Measurements from ENCODE around the gene CD82.

Gene CD82, protein sequence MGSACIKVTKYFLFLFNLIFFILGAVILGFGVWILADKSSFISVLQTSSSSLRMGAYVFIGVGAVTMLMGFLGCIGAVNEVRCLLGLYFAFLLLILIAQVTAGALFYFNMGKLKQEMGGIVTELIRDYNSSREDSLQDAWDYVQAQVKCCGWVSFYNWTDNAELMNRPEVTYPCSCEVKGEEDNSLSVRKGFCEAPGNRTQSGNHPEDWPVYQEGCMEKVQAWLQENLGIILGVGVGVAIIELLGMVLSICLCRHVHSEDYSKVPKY

DNA sequence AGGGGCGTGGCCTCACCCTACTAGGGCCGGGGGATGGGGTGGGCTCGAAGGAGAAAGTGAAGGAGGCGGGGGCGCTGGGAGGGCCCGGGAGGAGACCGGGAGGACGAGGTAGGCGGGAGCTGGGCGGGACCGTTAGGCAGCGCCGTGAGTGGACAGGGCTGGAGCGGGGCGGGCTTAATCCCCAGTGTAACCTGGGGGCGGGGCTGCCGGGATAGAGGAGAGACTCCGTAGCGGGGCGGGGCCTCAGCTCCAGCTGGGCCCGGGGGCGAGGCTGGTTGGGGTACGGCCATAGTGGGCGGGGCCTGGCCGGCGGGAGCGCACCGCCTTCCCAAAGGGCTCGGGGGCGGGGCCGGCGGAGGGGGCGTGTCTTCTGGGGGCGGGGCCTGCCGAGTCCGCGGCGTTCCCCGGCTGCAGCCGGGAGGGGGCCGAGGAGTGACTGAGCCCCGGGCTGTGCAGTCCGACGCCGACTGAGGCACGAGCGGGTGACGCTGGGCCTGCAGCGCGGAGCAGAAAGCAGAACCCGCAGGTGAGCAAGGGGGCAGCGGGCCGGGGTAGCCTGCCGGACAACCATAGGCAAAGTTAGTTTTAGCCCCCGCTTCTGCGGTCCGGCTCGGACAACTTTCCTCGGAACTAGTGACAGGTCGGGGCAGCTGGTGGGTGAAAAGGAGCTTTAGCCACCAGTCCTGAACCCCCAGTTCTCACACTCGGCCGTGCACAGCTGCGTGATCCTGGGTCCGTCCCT is at the start of gene CD82:
Gene CD82 (plus strand): TSS at position 453 of the 742 bp plus-strand sequence. CDS start 29,000 bp downstream, outside the sequence.
- DNase-seq: peak; percentile 100

DNA sequence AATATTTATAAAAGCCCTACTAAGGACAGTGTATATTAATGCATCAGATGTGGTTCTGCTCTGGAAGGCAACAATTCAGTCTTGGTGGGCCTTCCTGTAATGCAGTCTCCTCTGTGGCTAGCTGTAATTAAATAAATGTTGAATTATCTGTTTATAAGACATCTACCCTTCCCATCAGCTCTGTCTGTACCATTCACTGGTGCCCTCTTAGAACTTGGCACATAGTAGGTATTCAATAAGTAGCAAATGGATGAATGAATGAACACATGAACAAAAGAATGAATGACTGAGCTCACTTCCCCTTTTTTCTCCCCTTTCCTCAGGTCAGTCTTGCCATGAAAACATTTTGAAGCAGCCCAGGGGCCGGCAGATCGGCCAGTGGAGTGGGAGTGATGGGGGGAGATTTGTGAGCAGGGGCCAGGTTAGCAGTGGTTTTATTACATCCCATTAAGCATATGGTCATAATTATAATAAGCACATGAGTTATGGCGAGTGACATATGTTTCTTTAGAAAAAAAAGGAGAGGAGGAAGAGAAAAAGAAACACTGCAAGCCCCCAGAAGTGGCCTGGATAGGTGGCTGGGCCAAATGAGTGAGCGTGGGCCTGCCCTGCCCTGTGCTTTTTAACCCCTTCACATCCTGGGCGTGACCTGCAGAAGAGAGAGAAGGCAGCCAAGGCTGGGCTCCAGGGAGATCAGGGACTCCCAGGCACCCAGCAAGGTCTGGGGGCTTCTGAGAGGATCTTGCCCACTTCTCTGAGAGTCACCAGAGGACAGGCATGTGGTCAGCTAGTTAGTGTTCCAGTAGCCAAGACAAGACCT is 48.6 kb upstream of the CD82 start:
- DNase-seq: no peak

DNA sequence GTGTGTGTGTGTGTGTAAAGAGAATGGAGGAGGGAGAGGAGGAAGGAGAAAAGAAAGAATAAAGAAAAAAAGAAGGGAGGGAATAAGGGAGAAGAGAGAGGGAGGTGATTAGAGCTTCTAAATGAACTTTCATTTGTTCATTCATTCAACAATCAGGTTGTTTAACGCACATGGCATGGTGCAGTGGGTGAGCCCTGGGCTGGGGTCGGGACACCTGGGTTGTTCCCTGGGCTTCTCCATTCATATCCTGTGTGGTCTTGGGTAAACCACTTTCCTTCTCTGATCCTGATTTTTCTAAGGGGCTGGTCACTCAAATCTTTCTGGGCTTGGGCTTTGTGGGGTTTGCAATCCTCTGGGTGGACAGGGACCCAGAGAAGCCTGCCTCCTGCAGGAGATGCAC is 47.9 kb upstream of the CD82 start:
- no peak for DNase-seq

DNA sequence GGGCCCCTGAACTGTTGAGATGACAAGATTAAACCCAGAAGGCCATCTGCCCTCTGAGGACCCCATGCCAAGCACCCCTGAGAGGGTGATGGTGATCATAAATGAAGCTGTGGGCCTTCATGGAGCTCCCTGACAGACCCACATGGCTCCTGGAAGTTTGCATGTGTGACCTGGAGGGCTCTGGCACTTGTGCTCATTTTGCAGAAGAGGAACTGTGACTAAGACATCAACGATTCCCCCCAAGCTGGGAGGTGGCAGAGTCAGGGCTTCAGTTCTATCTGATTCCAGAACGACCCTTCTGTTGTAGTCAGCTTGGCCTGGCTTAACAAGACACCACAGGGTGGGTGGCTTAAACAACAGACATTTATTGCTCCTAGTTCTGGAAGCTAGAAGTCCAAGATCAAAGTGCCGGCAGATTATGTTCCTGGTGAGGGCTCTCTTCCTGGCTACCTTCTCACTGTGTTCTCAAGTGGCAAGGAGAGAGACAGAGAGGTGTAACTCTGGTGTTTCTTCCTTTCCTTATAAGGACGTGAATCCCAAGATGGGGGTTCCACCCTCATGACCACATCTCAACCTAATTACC is 46.4 kb upstream of the CD82 start:
- DNase-seq: no peak

DNA sequence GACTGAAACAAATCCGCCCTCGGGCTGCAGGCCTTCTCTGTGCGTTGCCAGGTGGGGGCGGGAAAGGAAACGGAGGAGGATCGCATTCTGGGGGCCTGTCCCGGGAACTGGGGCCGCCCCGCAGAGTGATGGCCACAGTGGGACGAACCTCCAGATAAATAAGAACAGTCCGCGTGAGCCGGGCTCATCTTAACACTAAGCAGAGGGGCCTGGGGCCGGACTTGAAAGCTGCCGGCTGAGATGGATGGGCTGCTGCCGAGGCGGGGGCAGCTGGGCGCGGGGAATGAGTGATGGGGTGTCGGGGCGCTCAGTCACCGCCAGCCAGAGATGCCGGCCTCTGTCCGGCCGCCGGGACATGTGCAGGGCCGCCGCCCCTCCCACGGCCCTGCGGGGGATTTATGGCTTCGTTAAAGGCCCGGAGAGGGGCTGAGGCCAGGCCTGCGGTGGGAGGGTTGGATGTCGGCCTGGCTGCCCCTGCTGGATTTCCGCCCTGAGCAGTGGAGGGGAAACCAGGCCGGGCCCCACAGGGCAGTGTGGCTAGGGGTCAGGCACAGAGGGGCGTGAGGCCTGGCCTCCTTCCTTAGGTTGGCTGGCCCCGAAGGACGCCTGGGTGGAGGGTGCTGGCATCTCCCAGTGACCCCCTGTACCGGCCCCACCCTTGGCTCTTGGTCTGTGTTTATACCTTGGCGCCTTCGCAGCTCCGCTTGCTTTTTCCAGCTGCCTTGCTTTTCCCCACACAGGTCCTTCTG is 45.3 kb upstream of the CD82 start:
- DNase-seq: peak; percentile 78

DNA sequence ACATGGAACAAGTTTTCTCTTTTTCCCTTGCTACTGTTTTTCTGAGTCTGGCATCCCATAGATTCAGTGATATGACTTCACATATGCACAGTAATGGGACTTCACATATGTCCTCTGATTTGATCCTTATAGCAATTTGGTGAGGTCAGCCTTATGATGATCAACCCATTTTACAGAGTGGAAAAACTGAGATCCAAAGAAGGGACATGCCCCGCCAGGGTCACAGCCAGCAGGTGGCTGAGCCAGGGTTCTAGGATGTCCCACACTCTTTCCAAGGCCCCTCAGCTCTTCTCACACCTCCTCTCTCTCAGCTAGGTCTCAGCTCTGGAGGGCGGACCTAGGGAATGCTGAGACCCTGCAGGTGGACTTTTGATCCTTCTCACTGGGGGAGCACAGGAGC is 44.3 kb upstream of the CD82 start:
- no peak for DNase-seq

DNA sequence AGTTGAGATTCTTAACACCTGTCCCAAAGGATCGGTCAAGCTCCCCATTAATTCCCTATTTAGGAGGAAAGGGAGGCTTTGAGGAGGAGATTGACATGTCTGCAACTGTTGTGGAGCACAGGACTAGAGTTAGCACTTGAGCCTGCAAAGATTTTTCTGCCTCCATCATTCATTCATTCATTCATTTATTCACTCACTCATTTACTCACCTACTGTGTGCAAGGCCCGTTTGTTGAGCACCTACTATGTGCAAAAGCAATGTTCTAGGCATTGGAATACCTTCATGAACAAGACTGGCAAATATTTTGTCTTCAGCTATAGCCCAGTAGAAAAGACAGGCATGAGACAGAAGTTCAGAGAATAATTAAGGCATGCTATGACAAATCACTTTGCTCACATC is 43.2 kb upstream of the CD82 start:
- DNase-seq: no peak

DNA sequence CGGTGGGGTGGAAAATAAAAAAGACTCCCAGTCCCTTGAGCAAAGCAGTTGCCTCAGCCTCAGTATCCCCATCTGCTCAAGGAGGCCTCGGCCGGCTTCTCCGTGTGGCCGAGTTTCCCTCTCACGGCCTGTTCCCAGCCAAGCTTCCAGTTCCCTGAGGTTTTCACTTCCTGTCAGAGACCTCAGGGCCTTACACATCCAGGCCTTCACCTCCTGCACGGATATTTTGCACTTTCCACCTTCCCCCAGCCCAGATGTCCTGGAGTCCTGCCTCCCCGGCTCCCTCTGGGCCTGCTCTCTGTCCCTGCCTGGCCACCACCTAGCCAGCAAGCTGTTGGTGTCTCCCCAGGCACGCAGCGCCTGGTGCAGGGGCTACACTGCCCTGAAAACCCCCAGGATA is 41.1 kb upstream of the CD82 start:
- DNase-seq: peak; percentile 46

DNA sequence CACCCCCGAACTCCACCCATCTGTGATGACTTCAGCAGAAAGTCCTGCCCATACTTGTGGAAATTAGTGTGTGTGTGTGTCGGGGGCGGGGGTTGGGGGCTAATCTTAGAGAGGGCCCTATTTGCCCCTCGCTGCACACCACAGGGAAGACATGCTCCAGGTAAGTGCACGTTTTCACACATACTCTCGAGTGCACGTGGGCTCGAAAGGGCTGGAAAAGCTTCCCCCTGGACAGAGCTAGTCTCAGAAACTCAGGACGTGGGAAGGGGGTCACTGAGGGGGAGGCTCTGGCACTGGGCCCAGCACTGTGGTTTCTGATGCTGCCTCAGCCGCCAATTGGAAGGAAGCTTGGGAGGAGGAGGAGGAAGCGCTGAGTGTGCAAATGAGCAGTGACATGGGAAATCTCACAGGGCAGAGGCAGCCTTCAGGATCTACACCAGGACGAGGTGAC is 40.7 kb upstream of the CD82 start:
- DNase-seq: peak; percentile 83

DNA sequence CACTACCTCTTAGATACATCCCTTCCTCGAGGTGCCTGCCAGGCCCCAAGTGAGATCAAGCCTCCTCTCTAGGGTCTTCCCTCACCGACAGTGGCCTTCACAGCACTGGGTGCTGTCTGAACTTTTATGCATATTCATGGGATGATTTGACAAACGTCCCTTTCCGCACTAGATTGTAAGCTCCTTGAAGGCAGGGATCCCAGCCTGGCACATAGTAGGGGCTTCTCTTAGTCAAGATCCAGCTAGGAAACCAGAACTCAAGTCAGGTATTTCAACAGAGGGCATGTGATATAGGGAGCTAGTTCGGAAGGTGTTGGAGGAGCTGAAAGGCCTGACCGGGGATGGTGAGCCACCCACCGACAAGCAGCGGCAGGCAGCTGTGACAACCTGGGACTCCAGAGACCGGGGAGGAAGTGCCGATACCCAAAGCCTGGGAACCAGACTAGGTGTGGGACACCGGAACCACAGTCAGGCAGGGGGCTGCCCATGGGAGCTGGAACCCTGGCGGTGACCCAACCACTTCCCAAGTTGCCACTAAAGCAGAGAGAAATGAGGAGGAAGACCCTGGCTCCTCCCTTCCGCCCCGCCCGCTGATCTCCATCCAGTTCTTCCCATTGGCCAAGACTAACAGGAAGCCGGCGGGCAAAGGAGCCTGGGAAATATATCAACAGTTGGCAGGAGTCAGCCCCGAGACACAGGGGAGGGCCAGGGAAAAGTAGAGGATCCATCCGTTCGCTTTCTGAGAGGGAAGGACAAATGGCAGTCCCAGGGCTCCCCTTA is 39.8 kb upstream of the CD82 start:
- DNase-seq: peak; percentile 46

DNA sequence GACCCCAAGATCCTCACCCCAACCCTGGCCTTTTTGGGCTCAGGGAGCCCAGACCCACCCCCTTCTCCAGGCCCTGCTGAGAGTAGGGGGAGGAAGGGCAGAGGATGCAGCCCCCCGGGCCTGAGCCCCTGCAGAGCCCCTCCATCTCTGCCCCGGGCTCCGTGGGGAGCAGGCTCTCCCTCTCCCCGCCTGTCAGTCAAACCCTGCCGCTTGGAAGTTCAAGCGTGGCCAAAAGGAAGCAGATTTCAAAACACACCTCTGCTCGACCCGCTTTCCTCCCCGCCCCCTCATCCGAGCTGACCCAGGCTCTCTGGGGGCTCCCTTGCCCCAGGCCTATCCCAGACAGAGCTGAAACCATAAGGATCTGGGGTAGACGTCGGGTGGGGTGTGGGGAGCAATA is 39.0 kb upstream of the CD82 start:
- DNase-seq: no peak

DNA sequence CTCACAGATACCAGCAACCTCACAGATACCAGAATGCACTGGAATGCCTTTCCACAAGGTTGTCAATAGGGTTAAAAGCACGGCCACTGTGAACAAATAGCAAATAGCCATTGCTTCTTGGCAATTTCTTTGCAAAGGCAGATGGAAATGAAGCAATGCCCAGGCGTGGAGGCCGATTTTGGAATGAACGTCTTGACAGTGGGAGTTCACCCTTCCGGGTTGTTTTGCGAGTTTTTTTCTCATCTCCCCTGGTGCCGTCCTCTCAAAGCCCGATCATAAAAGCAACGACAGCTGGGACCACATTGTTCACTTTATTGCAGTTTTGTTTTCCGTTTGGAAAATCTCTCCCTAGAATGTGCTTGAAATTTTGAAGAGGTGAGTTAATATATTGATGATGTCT is 38.0 kb upstream of the CD82 start:
- DNase-seq: no peak

DNA sequence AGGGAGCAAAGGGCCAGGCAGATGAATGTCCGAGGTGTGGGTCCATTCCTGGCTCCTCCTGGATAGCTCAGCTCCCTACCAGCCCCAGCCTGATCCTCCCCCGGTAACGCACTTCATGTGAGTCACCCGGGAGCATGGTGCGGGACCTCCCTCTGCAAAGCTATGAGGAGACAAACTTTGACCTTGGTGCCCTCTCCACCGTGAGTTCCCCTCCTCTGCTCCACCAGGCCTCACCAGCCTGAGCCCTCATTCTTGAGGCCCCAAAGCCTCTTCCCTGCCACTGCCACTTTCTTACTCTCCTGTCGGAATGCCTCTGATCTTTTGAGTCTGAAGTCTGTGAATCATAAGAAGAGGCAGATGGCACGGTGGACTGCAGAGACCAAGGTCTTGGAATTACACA is 37.4 kb upstream of the CD82 start:
- DNase-seq: no peak

DNA sequence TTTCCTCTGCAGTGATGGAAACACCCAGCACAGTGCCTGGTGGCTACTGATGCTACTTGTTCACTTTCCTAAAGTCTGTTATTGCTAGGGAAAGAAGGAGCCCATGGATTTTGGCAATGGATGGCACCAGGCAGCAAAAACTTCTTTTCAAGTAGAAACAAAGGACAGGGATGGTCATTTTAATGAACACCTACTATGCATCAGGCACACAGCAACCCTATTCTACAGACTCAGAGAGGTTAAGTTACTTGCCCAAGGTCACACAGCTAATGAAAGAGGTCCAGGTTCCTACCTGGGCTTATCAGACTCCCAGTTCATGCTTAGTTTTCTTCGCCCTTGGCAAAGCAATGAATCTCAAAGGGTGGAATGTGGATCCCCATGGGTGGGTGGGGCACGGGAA is 36.9 kb upstream of the CD82 start:
- no peak for DNase-seq

DNA sequence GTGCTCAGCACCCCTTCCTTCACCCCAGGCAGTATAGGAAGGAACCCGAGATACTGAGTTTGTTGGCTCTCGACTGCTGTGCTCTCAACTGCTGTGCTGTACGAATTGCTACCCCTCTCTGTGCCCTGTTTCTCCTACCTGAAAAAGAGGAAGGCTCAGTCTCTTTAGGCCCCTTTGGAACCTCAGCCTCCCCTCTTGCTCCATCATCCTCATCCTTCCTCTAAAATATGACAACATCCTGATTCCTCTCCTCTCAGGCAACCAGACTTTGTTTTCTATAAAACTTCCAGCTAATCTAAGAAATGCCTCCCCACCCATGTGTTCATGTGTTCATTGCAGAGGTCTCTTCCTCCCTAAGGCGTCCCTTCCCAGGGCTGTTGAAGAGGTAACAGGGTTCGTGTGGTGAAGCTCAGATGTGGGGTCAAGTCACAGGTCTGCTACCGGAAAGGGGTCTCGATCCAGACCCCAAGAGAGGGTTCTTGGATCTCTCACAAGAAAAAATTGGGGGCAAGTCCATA is 35.5 kb upstream of the CD82 start:
- no peak for DNase-seq

DNA sequence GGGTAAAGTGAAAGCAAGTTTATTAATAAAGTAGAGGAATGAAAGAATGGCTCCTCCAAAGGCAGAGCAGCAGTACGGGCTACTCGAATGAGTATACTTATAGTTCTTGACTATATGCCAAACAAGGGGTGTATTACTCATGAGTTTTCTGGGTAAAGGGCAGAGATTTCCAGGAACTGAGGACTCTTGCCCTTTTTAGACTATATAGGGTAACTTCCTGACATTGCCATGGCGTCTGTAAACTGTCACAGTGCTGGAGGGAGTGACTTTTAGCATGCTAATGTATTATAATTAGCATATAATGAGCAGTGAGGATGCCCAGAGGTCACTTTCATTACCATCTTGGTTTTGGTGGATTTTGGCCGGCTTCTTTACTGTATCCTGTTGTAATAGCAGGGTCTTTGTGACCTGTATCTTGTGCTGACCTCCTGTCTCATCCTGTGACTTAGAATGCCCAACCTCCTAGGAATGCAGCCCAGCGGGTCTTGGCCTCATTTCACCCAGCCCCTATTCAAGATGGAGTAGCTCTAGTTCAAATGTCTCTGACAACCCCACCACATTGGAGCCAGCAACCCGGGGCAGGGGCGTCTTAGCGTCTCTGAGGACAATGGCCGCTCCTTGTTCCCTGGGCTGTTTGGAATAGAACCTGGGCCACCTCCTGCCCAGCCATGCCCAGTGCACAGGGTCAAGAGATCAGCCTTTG is 34.9 kb upstream of the CD82 start:
- no peak for DNase-seq

DNA sequence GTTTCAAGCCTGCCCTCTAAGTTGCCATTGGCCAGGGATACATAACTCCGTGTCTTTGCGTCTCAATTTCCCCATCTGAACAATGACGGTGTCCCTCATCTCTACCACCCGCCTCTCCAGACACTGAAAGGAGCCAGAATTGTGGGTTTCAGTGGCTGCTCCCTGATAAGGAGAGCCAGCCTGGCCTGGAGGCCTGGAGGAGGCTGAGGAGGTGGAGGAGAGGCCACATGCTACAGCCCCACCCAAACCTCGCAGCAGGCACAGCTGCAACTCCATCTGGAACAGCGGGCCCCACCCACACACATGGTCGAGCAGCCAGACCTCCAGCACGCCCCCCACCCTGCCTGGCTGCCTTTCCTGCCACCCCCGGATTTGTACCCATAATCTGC is 34.4 kb upstream of the CD82 start:
- peak; percentile 57 for DNase-seq

DNA sequence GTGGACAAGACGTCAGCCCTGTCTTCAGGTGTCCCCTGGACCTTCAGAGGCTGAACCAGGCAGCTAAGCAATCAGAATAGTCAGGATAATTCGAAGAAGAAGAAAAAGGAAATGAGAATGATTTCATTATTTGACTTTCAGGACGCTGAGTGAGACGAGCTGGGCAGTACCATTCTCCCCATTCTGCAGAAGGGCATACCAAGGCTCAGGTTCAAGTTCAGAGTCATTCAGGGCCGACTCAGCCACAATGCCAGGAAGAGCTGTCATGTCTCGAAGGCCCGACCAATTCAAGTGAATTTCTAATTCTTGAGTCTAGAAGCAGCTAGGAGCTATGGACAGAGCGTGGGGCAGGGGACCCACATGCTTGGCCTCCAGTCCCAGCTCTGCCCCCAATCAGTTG is 33.8 kb upstream of the CD82 start:
- no peak for DNase-seq

DNA sequence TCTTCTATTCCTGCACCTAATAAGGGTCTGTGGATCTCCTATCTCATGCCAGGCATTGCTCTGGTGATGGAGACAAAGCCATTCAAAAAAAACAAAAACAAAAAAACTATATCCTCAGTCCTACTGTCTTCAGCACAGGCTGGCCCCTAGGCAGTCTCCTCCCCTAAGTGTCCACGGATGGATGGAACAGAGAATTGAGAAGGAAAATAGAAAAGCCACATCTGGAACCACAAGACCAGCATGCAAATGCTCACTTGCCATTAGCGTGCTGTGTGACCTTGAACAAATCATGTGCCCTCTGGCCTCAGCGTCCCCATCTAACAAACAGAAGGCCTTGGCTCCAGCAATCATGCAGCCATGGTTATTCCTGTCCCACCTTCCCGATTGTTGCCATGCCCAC is 32.7 kb upstream of the CD82 start:
- no peak for DNase-seq

DNA sequence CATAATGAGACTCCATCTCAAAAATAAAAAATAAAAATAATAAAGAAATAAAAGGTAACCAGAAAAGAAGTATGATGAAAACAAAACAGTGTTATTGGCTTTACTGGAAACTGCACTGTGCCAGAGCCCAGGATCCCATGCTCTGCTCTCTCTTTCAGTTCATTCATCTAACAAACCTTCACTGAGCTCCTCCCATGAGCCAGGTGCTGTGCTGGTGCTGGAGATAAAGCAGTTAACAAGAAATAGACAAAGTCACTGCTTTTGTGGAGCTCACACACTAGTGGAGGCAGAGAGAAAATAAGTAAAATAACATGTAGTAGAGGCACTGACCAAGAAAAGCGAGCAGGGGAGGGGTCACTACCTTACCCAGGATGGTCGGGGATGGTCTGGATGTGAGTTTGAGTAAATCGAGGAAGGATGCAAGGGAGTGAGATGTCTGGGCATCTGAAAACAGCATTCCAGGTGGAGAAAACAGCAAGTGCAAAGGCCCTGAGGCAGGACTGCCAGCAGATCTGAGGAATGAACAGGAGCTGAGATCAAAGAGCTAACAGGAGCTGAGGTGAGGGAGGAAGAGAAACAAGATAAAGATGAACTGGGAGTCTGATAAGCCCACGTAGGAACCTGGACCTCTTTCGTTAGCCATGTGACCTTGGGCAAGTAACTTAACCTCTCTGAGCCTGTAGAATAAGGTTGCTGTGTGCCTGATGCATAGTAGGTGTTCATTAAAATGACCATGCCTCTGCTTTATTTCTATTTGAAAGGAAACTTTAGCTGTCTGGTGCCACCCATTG is 31.3 kb upstream of the CD82 start:
- no peak for DNase-seq

All from right hindlimb (tissue), 1 donor.